HG03457 (cell line): Measurements from ENCODE around the gene UROD.

Experiments used
- ATAC-seq: cut with Tn5 transposase; IDR thresholded peaks from one replicate; pipeline ENCODE4 v1.9.1; 2021; ENCODE audit warnings: moderate number of reproducible peaks; ENCODE audit not compliant: unreplicated experiment

UROD gene

GRCh38 chr1:45008076-45008475 lies 4.0 kb upstream of the UROD start:
- ATAC-seq, result no peak

- no peak for ATAC-seq
Observed at GRCh38 chr1:45008516-45008915, 3.5 kb upstream of the UROD start.

- no peak for ATAC-seq
Observed at GRCh38 chr1:45009296-45009865, 2.7 kb upstream of the UROD start.

GRCh38 chr1:45009956-45010854 lies 1.8 kb upstream of the UROD start:
- no peak for ATAC-seq

GRCh38 chr1:45010855-45011811 lies 921 bp upstream of the UROD start, which contains the start of gene HECTD3:
TSS of gene HECTD3 (minus strand) at chr1:45011324. CDS start at chr1:45011257, 67 bp downstream.
- ATAC-seq, result peak; percentile 33

- no peak for ATAC-seq
Observed at GRCh38 chr1:45012639-45013278, 705 bp downstream of the UROD start.

- no peak for ATAC-seq
Observed at GRCh38 chr1:45013551-45014209, 1.6 kb downstream of the UROD start.

- ATAC-seq, result no peak
Observed at GRCh38 chr1:45014321-45015028, 2.4 kb downstream of the UROD start.

- no peak for ATAC-seq
Observed at GRCh38 chr1:45015683-45016082, 3.6 kb downstream of the UROD start.

- no peak for ATAC-seq
Observed at GRCh38 chr1:45016090-45016697, 4.1 kb downstream of the UROD start.

- ATAC-seq, result no peak
Observed at GRCh38 chr1:45016767-45017166, 4.7 kb downstream of the UROD start.

- ATAC-seq, result no peak
Observed at GRCh38 chr1:45018599-45019230, 6.7 kb downstream of the UROD start.

GRCh38 chr1:45023663-45024062 lies 11.6 kb downstream of the UROD start:
- ATAC-seq, result no peak

GRCh38 chr1:45026446-45026845 lies 14.4 kb downstream of the UROD start:
- ATAC-seq, result no peak

GRCh38 chr1:45032837-45033236 lies 20.8 kb downstream of the UROD start:
- ATAC-seq, result no peak

GRCh38 chr1:45033356-45033755 lies 21.3 kb downstream of the UROD start:
- ATAC-seq, result no peak

GRCh38 chr1:45035631-45036301 lies 23.7 kb downstream of the UROD start:
- no peak for ATAC-seq

GRCh38 chr1:45037456-45037855 lies 25.4 kb downstream of the UROD start:
- ATAC-seq, result no peak
